Ascending aorta (tissue), 2 donors: ENCODE data around the gene P3H2. TPM values are rescaled to one million over a fixed set of nuclear protein-coding genes. Genes with fewer than 3 reads are reported as not detected.

Experiments
- DNase-seq, 2 donors: peaks; one replicate each; pipeline ENCODE4 v3.0.0-alpha.2; 2019; ENCODE audit warnings: low spot score in 2 of 2
- H3K27ac ChIP-seq, 2 donors: fragments of 200-600 bp; sonication (generic); one replicate each; pipeline ENCODE4 v1.5.1; 2016 to 2017; ENCODE audit warnings: mild to moderate bottlenecking in 1 of 2
- H3K27me3 ChIP-seq: fragments of 200-600 bp; sonication (generic); one replicate; pipeline ENCODE4 v1.5.1; 2017
- H3K36me3 ChIP-seq, 2 donors: fragments of 200-600 bp; sonication (generic); one replicate each; pipeline ENCODE4 v1.5.1; 2016
- H3K4me1 ChIP-seq, 2 donors: fragments of 200-600 bp; sonication (generic); one replicate each; pipeline ENCODE4 v1.5.1; 2016 to 2017; ENCODE audit warnings: mild to moderate bottlenecking in 1 of 2
- H3K4me3 ChIP-seq, 2 donors: fragments of 200-600 bp; sonication (generic); one replicate each; pipeline ENCODE4 v1.5.1; 2016 to 2017; ENCODE audit warnings: mild to moderate bottlenecking in 1 of 2
- H3K9me3 ChIP-seq, 2 donors: fragments of 200-600 bp; sonication (generic); one replicate each; pipeline ENCODE4 v1.5.1; 2016
- CTCF ChIP-seq, 3 experiments: fragments of 200-600 bp in 2 of 3; fragments of 450-650 bp in 1 of 3; sonication (generic) in 2 of 3; IDR thresholded peaks; one replicate each; pipeline ENCODE4 v1.5.1; 2016 to 2019; ENCODE audit warnings: antibody characterized with exemption in 3 of 3, mild to moderate bottlenecking in 1 of 3, moderate library complexity in 1 of 3
- intact Hi-C: fragments of 100-400 bp; cut with DNase I; formaldehyde crosslinking; loops from one replicate; pipeline ENCODE4 v1.15.1; 2023
- total RNA-seq: library from RNA; depleted of rRNA; stranded (reverse); fragments of >200 nt; gene quantifications from one replicate; pipeline ENCODE4 v1.1.0, GENCODE V29; 2016

P3H2 gene
- total RNA-seq, 1 donor from 2014 or later, result 15.6 TPM

- H3K36me3 ChIP-seq, result no peaks in the 10 kb centered on the region
- intact Hi-C loops, result no loop called here
- H3K27ac ChIP-seq, result no peak overlapping the region
- H3K4me3 ChIP-seq, result no peak overlapping the region
- H3K27me3 ChIP-seq, result no peaks in the 10 kb centered on the region
- H3K9me3 ChIP-seq, result no peaks in the 10 kb centered on the region
- DNase-seq, result no peak
- no peak for TF ChIP-seq CTCF (IDR thresholded peaks at IDR 0.05)
- no peaks in the 10 kb centered on the region for H3K4me1 ChIP-seq
These were observed 79.2 kb downstream of the P3H2 start for GRCh38 chr3:190041333-190042041.

GRCh38 chr3:190040145-190040544 lies 80.6 kb downstream of the P3H2 start:
- H3K9me3 ChIP-seq, result no peaks in the 10 kb centered on the region
- no peaks in the 10 kb centered on the region for H3K36me3 ChIP-seq
- no peaks in the 10 kb centered on the region for H3K4me1 ChIP-seq
- DNase-seq, result no peak
- no peak overlapping the region for H3K4me3 ChIP-seq
- intact Hi-C loops, result no loop called here
- H3K27ac ChIP-seq, result no peak overlapping the region
- TF ChIP-seq CTCF (IDR thresholded peaks at IDR 0.05), result no peak
- H3K27me3 ChIP-seq, result no peaks in the 10 kb centered on the region

- no peaks in the 10 kb centered on the region for H3K27me3 ChIP-seq
- no peak for TF ChIP-seq CTCF (IDR thresholded peaks at IDR 0.05)
- no peak overlapping the region for H3K27ac ChIP-seq
- no peaks in the 10 kb centered on the region for H3K36me3 ChIP-seq
- no peak for DNase-seq
- no peak overlapping the region for H3K4me3 ChIP-seq
- intact Hi-C loops, result no loop called here
- H3K9me3 ChIP-seq, result no peaks in the 10 kb centered on the region
- no peaks in the 10 kb centered on the region for H3K4me1 ChIP-seq
These were observed 82.4 kb downstream of the P3H2 start for GRCh38 chr3:190038050-190038933.

GRCh38 chr3:190036631-190037030 lies 84.1 kb downstream of the P3H2 start:
- H3K4me3 ChIP-seq, result no peak overlapping the region
- TF ChIP-seq CTCF (IDR thresholded peaks at IDR 0.05), result no peak
- no peaks in the 10 kb centered on the region for H3K4me1 ChIP-seq
- H3K27me3 ChIP-seq, result no peaks in the 10 kb centered on the region
- no peak for DNase-seq
- intact Hi-C loops, result no loop called here
- H3K27ac ChIP-seq, result no peak overlapping the region
- no peaks in the 10 kb centered on the region for H3K36me3 ChIP-seq
- H3K9me3 ChIP-seq, result no peaks in the 10 kb centered on the region

GRCh38 chr3:190034446-190034845 lies 86.3 kb downstream of the P3H2 start:
- H3K36me3 ChIP-seq, result no peaks in the 10 kb centered on the region
- H3K4me1 ChIP-seq, result no peaks in the 10 kb centered on the region
- TF ChIP-seq CTCF (IDR thresholded peaks at IDR 0.05), result no peak
- H3K9me3 ChIP-seq, result no peaks in the 10 kb centered on the region
- DNase-seq, result no peak
- intact Hi-C loops, result no loop called here
- no peak overlapping the region for H3K27ac ChIP-seq
- H3K27me3 ChIP-seq, result no peaks in the 10 kb centered on the region
- H3K4me3 ChIP-seq, result no peak overlapping the region
